ENCODE measurements around the gene DDX11.
"Not testable (repeated sequence)": the region's sequence is repeated elsewhere in the genome, so short reads cannot be mapped to it uniquely, and the experiment has no call there.

The DDX11 gene

DNA sequence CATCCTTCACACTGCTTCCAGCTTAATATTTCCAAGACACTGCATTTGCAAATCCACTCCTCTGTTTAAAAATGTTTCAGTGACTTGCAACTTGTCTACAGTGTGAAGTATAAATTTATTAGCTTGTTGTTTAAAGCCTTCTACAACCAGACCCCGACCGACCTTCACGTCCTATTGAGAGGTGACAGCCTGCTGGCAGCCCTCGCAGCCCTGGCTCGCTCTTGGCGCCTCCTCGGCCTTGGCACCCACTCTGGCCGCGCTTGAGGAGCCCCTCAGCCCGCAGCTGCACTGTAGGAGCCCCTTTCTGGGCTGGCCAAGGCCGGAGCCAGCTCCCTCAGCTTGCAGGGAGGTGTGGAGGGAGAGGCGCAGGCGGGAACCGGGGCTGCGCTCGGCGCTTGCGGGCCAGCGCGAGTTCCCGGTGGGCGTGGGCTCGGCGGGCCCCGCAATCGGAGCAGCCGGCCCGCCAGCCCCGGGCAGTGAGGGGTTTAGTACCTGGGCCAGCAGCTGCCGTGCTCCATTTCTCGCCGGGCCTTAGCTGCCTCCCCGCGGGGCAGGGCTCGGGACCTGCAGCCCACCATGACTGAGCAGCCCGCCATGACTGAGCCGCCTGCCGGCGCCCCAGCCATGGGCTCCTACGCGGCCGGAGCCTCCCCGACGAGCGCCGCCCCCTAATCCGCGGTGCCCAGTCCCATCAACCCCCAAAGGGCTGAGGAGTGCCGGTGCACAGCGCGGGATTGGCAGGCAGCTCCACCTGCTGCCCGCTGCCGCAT is 2.5 kb upstream of the DDX11 start:
- not testable (repeated sequence) for DNase-seq

DNA sequence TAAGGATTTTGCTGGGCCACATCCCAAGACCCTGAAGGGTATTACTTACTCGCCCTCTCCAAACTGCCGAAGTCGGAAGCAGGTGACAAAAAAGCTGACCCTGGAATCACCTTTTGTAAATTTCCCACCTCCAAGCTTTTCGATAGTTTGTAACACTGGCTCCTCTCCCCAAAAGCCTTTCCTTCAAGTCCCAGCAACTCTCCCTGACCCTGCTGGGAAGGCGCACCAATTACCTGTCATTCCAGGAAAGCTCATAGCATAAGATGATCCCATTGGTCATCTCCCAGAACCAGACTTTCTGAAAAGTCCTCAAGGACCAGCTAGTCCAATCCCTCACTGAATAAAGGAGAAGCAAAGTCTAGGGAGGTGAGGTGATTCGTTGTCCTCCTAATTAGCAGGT is 698 bp upstream of the DDX11 start:
- not testable (repeated sequence) for DNase-seq

DNA sequence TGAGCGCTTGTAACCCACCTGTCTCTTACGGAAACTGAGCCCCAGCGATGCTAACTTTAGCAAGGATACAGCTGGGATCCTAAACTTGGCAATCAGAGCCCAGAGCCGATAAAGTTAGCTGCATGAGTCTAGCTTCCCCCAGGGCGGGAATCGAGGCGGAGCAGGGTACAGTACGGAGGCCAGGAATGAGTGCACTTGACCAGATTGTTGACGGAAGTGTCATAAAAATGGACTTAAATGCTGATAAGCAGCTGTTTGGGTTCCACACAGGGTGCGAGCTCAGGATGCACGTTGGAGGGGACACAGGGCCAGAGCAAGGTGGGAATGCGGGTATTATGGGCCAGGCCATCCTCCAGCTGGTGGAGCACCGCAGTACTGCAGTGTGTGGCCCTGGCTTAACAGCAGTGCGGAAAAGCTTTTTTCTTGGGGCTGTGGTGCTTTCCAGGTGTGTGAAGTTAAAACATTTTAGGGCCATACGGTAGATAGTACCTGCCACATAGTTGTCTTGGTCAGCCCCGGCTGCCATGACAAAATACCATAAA is 744 bp downstream of the DDX11 start:
- not testable (repeated sequence) for DNase-seq

DNA sequence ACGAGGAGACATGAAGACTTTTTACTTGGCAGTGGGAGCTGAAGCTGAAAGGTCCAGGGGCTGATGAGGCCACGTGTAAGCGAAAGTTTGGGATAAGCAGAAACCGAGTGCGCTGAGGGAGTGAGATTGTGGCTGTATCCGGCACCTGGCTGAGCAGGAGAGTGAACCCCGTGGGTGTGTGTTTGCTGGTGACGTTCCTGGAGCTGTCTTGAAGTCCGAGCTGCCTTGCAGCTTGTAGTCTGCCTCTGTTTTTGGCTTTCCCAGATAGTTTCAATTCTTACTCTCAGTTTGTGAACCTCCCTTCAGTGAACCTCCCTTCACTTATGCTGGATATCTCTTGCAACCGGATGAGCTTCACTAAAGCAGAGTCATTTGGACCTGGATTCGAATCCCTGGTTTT is 2.5 kb downstream of the DDX11 start:
- DNase-seq = not testable (repeated sequence)

DNA sequence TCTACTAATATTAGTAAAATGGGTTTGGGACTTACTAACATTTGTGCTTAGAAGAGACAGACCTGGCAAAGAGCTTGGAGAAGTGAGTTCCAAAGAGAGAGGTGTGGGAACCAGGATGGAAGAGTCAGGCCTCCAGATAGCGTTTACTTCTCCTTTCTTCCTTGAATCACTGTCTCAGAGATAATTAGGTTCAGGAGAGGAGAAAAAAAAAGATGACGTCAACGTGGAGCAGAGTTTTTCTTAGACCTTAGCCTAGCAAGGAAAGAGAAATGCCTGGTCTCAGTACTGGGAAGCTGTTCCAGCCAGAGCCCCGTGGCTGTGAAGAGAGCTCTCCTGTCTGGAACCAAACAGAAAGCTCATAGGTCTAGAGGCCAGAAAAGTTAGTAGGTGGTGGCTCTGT is 3.4 kb downstream of the DDX11 start:
- DNase-seq = not testable (repeated sequence)

DNA sequence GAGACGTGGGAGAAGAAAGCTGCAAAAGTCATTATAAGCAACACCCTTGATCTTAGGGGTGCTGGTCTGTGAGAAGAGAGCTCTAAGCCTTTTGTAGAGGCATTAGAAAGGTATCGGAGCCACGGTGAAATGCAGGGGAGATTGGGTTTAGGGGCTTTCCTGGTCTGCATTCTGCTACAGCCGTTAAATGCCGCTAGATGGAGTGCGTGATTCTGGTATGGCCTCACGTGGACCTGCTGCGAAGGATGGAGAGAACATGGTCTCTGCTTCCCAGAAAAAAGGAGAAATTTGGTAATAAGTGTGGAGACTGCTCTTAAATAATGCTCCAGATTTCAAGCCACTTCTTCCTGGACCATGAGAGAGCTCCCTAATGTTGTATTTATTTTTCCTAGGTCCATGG is 4.3 kb downstream of the DDX11 start:
- not testable (repeated sequence) for DNase-seq

DNA sequence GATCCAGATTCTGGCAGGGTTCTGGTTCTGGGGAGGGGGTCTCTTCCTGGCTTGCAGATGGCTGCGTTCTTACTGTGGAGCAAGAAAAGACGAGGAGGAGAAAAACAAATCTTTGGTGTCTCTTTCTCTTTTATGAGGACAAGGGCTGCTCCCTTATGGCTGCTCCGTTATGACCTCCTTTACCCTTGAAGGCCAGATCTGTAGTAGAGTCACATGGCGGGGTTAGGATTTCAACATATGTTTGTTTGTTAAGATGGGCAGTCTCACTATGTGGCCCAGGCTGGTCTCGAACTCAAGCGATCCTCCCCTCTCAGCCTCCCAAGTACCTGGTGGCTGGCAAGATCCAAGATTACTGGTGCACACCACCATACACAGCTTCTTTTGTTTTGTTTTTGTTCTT is 5.8 kb downstream of the DDX11 start:
- not testable (repeated sequence) for DNase-seq

DNA sequence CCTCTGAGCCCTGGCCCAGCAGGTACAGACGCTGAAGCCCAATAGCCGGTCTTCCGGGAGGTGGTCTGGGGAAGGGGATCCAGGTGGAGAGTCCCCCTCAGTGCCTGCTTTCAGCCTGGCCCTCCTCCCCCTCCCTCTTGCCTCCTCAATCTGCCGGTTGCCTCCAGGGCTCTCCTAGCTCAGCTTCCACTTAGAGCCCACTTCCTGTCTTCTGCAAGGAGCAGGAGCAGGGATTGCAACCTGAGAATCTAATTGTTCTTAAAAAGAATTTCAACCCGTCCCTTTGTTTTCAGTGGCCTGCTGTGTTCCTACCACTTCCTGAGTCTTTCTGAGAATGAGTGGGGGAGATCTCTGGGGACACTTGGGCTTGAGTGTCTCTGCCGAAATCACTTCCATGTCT is 6.6 kb downstream of the DDX11 start:
- not testable (repeated sequence) for DNase-seq

DNA sequence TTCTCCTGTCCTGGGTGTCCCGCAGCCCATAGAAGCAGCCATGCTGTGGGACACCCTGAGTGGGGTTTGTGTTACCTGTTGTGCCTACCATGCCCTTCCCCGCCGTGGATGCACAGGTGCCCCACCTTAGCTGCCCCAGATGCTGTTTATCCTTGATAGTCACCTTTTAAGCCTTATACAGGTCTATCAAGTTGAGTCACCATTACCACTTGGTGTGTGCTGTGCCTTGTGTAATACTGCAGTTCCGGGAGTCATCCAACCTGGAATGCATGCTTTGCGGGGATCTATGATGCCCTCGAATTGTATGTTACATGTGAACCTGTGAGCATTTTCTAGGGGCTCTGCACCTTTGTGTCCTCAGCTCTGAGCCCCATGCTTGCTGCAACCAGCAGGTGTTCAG is 7.6 kb downstream of the DDX11 start:
- not testable (repeated sequence) for DNase-seq

DNA sequence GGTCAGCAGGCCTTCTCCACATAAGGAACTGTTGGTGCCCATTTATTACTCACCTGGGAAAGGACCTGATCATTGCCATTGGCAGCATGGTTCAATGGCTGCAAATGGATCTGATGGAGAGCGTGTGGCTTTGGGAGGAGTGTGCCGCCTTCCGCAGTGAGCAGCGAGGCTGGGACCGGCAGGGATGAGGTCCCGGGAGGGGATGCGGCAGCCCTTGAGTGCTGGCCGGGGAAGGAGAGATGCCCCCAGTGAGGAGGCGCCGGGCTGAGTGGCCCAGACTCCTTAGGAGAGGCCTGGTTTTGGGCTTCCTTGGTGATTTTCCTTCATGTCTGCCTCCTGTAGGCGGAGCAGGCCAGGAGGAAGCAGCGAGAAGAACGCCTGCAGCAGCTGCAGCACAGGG is 10.6 kb downstream of the DDX11 start:
- DNase-seq = not testable (repeated sequence)

DNA sequence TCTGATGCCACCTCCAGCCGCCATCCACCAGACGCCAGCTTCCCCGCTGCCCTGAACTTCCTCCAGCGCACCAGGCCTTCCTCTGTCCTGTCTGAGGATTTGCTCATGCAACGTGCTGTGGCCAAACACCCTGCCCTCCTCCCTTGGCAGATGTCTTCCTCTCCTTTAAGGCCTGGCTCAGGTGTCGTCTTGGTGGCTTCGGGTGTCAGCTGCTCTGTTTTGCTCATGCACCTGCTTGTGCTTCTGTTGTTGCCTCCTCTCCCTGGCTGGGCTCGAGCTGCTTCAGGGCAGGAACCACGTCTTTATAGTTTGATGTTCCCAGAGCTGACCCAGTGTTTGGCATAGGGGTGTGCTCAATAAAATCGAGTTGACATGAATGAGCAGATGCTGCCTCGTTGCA is 12.4 kb downstream of the DDX11 start:
- not testable (repeated sequence) for DNase-seq

DNA sequence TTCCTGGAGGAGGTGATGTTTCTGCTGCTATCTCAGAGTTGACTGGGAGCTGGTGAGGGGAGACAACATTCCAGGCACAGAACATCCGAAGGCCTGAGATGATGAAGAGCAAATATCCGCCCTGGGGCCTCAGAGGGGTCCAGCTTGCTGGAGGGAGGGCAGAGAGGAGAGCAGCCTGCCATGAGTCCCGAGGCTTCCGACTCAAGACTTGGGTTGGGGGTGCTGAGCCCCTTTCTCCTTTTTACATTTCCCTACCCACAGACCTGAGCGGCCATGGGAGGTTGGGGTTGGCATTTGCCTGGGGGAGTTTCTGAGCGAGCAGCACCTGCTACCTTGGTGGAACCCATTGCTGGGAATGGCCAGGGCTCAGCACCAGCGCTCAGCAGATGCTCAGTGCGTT is 13.8 kb downstream of the DDX11 start:
- not testable (repeated sequence) for DNase-seq

DNA sequence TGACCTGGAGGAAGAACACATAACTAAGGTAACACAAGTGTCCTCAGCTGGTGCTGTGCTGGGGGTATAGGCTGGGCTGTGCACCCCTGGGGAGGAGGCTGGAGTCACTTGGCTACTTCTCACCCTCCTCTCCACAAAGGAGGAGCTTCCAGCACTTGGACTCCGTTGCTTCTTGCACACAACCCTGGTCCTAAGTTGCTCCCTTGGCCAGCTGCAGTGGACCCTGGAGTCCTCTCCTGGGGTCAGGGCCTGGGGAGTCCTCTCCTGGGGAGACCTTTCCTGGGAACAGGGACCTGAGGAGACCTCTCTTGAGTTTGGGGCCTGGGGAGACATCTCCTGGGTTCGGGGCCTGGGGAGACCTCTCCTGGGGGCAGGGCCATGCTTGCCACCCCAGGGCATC is 14.3 kb downstream of the DDX11 start:
- DNase-seq = not testable (repeated sequence)

DNA sequence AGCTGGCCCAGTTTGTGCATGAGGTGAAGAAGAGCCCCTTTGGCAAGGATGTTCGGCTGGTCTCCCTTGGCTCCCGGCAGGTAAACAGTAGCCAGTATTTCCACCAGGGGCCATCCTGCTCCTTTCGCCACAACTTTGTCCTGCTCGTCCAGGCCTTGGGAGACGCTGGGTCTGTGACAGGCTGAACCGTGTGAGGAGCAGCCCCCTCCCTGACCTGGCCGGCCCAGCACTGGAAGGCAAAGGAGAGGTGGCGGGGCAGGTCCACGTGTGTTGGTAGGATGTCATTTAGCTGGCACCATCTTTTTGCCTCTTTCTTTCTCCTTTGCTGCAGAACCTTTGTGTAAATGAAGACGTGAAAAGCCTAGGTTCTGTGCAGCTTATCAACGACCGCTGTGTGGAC is 15.4 kb downstream of the DDX11 start:
- no peak for DNase-seq

DNA sequence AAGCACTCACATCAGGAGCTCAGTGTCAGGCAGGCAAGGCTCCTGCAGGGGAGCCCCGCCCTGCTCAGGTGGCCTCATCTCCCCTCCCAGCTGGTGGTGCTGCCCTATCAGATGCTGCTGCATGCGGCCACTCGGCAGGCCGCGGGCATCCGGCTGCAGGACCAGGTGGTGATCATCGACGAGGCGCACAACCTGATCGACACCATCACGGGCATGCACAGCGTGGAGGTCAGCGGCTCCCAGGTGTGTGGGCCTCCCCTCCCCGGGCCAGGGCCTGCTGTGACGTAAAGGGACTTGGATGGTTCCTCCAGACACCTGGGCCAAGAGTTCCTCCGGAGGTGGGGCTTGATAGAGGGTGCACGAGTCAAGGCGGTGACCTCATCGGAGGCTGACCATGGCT is 18.0 kb downstream of the DDX11 start:
- DNase-seq = not testable (repeated sequence)

DNA sequence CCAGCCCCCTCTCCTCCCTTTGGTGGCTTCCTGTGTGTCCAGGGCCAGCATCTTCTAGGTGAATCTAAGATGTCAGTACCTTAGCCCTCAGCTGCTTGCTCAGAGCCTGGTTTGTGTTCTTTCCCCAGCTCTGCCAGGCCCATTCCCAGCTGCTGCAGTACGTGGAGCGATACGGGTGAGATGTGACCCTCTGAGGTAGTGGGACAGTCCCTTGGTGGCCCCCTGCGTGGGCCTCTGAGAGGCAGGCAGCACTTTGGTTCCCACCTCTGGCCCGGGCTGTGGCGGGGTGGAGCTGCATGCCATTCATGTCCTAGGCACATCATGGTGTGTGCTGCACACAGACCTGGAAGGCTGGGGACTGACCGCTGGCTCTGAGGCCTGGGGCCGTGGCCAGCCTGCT is 19.1 kb downstream of the DDX11 start:
- DNase-seq = not testable (repeated sequence)

DNA sequence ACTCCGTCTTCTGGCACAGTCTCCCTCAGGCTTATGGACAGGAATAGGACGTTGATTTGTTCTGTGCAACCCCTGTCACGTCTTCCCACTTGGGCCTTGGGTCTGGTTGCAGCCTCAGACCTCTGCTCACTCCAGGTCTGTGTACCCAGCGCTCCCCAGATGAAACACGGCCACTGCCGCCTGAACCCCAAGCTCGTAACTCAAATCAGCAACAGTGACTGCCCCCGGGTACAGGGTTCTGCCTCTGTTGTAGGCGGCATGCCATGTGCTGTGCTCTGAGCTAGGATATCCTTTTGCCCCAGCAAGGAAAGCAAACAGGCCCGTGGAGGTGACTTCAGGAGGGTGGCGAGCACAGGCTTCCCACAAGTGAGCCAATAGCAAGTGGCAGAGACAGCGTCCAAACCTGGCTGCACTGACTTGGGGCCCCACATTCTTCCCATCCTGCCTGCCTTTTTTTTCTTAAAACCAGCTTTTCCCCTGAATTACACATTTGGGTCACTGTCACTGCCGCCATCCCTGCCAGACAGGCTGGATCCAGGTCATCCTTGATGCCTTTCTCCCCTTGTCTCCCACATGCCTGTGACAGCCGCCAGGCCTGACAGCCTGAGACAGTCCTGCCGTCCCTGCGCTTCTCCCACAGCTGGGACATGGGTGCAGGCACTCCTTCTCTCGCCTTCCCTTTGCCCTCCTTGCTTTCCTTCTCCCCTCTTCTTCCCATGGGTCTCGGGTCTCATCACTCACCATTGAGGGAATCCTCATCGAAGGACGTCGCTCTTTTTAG is 21.6 kb downstream of the DDX11 start:
- not testable (repeated sequence) for DNase-seq

DNA sequence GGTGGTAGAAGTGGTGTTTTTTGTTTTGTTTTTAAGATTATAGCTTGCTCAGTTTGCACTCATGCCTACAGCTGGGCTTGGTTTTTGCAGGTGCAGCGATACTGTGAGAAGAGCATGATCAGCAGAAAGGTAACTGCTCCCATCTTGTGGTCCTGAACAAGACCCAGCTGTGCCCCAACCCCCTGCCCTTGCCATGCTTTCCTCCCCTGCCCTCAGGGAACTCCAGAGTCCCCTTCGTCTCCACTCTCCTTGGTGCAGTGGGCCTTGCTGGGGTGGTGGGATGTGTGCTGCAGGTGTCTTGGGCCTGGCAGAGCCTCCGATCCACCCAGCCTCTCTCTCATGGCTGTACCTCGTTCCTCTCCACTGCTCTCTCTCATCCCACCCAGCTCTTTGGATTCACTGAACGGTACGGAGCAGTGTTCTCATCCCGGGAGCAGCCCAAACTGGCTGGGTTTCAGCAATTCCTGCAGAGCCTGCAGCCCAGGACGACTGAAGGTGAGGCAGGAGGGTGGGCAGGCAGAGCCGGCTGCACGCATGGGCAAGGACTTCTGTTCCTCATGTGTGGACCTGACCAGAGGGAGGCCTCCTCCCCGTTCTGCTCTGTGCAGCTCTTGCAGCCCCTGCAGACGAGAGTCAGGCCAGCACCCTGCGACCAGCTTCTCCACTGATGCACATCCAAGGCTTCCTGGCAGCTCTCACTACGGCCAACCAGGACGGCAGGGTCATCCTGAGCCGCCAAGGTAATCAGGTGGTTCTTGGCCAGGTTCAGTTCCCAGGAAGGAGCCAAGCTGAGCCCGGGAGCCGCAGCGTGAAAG is 22.8 kb downstream of the DDX11 start:
- not testable (repeated sequence) for DNase-seq

DNA sequence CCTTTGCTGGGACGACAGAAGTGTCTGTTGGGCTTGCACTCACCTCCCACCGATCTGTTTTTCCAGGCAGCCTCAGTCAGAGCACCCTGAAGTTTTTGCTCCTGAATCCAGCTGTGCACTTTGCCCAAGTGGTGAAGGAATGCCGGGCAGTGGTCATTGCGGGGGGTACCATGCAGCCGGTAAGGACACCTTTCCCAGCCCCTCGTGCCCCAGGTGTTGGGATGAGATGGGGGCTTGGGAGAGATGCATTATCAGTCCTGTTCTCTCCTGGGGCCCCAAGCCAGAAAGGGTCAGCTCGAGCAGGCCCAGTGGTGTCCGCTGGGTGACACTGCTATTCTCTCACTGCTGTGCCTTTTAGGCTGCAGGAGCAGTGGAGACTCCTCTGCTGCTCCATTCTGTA is 24.2 kb downstream of the DDX11 start:
- DNase-seq = not testable (repeated sequence)

DNA sequence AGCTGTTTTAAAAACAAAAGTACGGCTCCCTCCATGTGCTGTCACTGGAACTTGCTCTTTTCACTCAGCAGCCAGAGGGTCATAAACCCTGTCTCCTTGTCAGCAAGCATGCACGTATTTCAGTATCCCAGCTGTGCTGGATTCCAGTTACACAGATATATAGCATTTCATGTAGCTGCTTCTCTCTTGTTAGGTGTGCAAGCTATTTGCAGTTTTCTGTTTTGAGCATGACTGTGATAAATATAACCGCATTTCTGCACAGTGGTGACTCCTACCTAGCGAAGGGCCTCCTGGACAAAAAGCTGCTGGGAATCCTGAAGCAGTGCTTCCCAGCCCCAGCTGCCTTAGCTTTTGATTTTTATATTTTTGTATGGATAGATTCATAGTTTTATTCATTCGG is 24.7 kb downstream of the DDX11 start:
- DNase-seq = not testable (repeated sequence)

DNA sequence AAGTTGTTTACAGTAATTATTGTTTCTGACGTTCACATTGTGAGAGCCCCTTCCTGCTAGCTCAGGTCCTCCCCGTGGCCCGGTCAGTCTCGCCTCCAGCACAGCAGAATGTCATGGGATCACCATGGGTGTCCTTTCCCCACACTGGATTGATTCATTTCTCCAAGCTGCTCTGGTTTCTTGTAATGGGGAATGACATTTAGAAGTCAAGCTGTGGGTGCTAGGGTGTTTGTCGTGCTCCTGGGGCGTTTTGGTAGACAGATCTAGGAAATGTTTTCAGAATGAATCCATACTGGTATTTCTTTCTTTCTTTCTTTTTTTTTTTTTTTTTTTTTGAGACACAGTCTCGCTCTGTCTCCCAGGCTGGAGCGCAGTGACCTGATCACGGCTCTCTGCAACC is 25.1 kb downstream of the DDX11 start:
- not testable (repeated sequence) for DNase-seq

DNA sequence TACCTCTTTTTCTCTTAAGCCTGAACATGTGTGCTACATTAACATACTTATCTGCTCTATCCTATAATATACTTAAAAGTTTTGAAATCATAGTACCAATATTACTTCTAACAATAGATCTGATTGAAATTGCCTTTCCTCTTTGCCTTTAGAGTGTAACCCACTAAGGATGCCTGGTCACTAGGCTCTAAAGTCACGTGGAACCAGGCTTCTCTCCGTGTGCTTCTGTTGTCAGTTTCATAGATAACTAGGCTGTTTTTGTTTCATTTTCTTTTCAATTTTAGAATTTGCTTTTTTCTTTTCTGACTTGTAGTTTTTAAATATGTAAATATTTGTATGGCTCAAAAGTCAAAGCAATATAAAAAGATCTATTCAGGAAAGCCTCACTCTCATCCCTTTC is 25.8 kb downstream of the DDX11 start:
- not testable (repeated sequence) for DNase-seq

Measured in NCI-H1048 (cell line).